UCSD-AML1 (cell line): ENCODE measurements around the gene APP.
"Not testable (repeated sequence)": the region's sequence is repeated elsewhere in the genome, so short reads cannot be mapped to it uniquely, and the experiment has no call there.

Source experiments
- DNase-seq: peaks from one replicate; lab custom pipeline; 2025; ENCODE audit not compliant: unreplicated experiment; lab: John Stamatoyannopoulos, UW

Gene APP

GRCh38 chr21:25953196-25953595 is 217.4 kb downstream of the APP start:
- no peak for DNase-seq

- DNase-seq = no peak
Observed at GRCh38 chr21:25952306-25952705, 218.3 kb downstream of the APP start.

GRCh38 chr21:25949701-25950100 is 220.9 kb downstream of the APP start:
- DNase-seq = no peak

- DNase-seq = no peak
Observed at GRCh38 chr21:25944672-25945213, 225.8 kb downstream of the APP start.

GRCh38 chr21:25944082-25944481 is 226.5 kb downstream of the APP start:
- DNase-seq = no peak

- DNase-seq = no peak
Observed at GRCh38 chr21:25942135-25942534, 228.4 kb downstream of the APP start.

GRCh38 chr21:25939396-25939761 is 231.2 kb downstream of the APP start:
- no peak for DNase-seq

GRCh38 chr21:25938658-25939395 is 231.7 kb downstream of the APP start:
- no peak for DNase-seq

GRCh38 chr21:25936776-25937175 is 233.8 kb downstream of the APP start:
- no peak for DNase-seq

- DNase-seq = peak; percentile 35
Observed at GRCh38 chr21:25934771-25935224, 235.8 kb downstream of the APP start.

GRCh38 chr21:25934130-25934529 is 236.4 kb downstream of the APP start:
- DNase-seq = no peak

- DNase-seq = no peak
Observed at GRCh38 chr21:25931765-25932164, 238.8 kb downstream of the APP start.

GRCh38 chr21:25929856-25930520 is 240.6 kb downstream of the APP start:
- no peak for DNase-seq

- no peak for DNase-seq
Observed at GRCh38 chr21:25927195-25927880, 243.2 kb downstream of the APP start.

GRCh38 chr21:25925936-25926335 is 244.6 kb downstream of the APP start:
- DNase-seq = peak; percentile 27

- DNase-seq = no peak
Observed at GRCh38 chr21:25925064-25925800, 245.3 kb downstream of the APP start.

- not testable (repeated sequence) for DNase-seq
Observed at GRCh38 chr21:25918152-25918551, 252.4 kb downstream of the APP start.

GRCh38 chr21:25916226-25916625 is 254.3 kb downstream of the APP start:
- no peak for DNase-seq

- no peak for DNase-seq
Observed at GRCh38 chr21:25913479-25913878, 257.1 kb downstream of the APP start.

GRCh38 chr21:25912402-25912746 is 258.2 kb downstream of the APP start:
- DNase-seq = no peak

- DNase-seq = no peak
Observed at GRCh38 chr21:25911730-25912401, 258.7 kb downstream of the APP start.
